D341Med (cell line): ENCODE data around the gene ZNF559.

ENCODE experiments used
- DNase-seq: peaks from one replicate; pipeline ENCODE4 v3.0.0; 2012; ENCODE audit warnings: low spot score

Gene ZNF559

GRCh38 chr19:9353011-9353410 lies 29.0 kb downstream of the ZNF559 start:
- no peak for DNase-seq

- no peak for DNase-seq
Observed at GRCh38 chr19:9354651-9355050, 30.7 kb downstream of the ZNF559 start.

GRCh38 chr19:9362905-9363304 lies 38.9 kb downstream of the ZNF559 start, which contains the start of gene ZNF177:
Gene ZNF177, plus strand, starts transcription at chr19:9363013. Its CDS starts 15,299 bp downstream, at chr19:9378312.
- peak; percentile 91 for DNase-seq

GRCh38 chr19:9370738-9371619 lies 47.0 kb downstream of the ZNF559 start:
- no peak for DNase-seq

GRCh38 chr19:9381361-9381785 lies 57.4 kb downstream of the ZNF559 start:
- no peak for DNase-seq
